ENCODE results near the gene SYNE3. TPM values are rescaled to one million over a fixed set of nuclear protein-coding genes. Genes with fewer than 3 reads are reported as not detected.

The SYNE3 gene
- total RNA-seq, 1 donor from 2014 or later = 13.6 TPM

DNA sequence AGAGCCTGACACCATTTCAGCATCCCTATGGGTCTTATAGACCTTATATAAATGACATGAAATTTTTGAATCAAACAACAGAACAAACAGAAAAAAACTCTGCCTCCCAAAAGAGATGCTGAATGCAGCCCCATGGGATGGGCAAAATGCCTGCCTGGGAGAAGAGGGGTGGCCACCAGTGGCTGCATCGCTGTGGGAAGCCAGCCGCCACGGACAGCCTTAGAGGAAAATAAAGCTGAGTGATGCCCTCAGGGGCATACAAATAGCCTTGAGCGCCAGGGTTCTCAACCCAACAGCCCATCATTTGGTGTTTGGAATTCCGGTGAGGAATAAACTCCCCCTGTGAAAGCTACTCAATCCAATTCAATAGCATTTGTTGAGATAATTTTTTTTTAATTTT, 22.9 kb downstream of the SYNE3 start:
- DNase-seq (ENCODE audit: low spot score) (no peak), ATAC-seq (no peak)

GRCh38 chr14:95491936-95492608, 24.4 kb downstream of the SYNE3 start:
- ATAC-seq (no peak), DNase-seq (ENCODE audit: low spot score) (no peak)

- ATAC-seq = no peak
- no peak for DNase-seq (ENCODE audit: low spot score)
These were observed 25.6 kb downstream of the SYNE3 start for GRCh38 chr14:95490727-95491451.

- DNase-seq (ENCODE audit: low spot score) = no peak
These were observed 26.3 kb downstream of the SYNE3 start for GRCh38 chr14:95490138-95490509.

GRCh38 chr14:95489214-95490137, 27.0 kb downstream of the SYNE3 start:
- ATAC-seq = peak; percentile 80
- peak; percentile 68 for DNase-seq (ENCODE audit: low spot score)

More at GRCh38 chr14:95490138-95490509, 26.3 kb downstream of the SYNE3 start:
- ATAC-seq = no peak

GRCh38 chr14:95488376-95489213, 27.9 kb downstream of the SYNE3 start:
- ATAC-seq (peak; percentile 78), DNase-seq (ENCODE audit: low spot score) (peak; percentile 74)

- DNase-seq (ENCODE audit: low spot score) = no peak
- no peak for ATAC-seq
These were observed 28.8 kb downstream of the SYNE3 start for GRCh38 chr14:95487669-95488084.

GRCh38 chr14:95486875-95487668, 29.4 kb downstream of the SYNE3 start:
- no peak for ATAC-seq
- DNase-seq (ENCODE audit: low spot score) = no peak

DNA sequence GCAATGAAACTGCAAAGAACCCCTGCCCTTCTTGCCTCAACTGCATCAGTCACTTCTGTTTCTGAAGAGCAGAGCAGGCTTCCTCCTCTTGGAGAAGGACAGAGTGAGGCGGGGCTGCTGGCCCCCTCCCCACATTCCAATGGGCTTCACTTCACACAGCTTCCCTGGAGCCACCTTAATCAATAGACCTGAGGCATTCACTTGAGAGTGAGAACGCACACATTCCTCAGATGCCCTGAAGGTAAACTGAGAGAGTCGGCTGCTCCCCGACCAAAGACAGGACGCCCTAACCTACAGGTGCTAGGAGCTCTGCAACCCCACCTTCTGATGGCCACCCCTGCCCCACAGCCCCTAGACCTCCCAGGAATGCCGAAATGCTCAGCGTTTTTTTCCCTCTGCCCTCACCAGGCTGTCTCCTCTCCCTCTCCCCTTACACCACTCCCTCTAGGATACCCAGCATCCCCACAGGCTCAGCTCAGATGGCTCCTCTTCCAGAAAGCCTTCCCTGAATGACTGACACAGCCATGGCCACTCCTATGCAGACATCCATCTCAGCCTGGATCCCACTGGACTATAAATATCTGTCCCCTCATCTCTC, 31.1 kb downstream of the SYNE3 start:
- no peak for DNase-seq (ENCODE audit: low spot score)
- no peak for ATAC-seq

GRCh38 chr14:95484296-95484695, 32.2 kb downstream of the SYNE3 start:
- ATAC-seq (peak; percentile 66), DNase-seq (ENCODE audit: low spot score) (peak; percentile 73)

DNA sequence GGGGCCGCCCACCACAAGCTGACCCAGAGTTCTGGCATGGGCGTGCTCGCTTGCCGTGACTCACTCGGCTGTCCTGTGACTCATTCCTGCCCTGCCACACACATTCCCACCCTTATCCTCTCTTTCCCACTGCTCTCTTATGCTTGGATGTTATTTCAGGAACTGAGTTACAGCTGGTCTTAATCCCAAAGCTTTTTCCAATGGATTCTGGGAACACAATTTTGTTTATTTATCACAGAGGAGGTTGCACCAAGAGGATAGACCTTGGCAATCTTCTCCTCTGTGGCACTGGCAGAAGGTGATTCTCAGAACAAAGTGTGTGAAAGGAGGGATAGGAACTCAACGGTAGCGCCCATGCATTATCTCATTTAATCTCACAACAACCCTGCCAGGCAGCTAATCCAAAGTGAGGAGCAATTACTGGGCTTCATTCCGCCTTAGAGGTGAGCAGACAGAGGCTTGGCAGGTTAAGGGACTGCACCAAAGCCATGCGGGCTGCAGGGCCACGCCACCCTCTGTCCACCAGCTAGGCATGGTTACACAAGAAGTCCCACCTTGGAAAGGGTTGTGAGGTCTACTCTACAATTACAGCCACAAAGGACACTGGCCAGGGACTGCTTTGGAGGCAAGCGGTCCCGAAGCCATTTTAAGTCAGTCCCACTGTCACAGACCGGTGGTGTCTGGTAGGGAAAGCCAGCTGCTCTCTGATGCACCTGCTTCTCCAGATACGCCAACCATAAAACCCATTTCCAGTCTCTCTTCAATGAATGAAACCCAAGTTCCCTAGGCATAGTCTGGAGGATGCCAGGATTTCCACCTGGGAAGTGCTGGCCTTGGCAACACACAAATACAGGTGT, 32.9 kb downstream of the SYNE3 start:
- DNase-seq (ENCODE audit: low spot score) (no peak), ATAC-seq (peak; percentile 5)

GRCh38 chr14:95482627-95483308, 33.7 kb downstream of the SYNE3 start:
- DNase-seq (ENCODE audit: low spot score) (no peak), ATAC-seq (no peak)

- ATAC-seq = no peak
- no peak for DNase-seq (ENCODE audit: low spot score)
These were observed 34.9 kb downstream of the SYNE3 start for GRCh38 chr14:95481391-95482022.

- DNase-seq (ENCODE audit: low spot score) (no peak), ATAC-seq (no peak)
These were observed 35.6 kb downstream of the SYNE3 start for GRCh38 chr14:95480887-95481226.

DNA sequence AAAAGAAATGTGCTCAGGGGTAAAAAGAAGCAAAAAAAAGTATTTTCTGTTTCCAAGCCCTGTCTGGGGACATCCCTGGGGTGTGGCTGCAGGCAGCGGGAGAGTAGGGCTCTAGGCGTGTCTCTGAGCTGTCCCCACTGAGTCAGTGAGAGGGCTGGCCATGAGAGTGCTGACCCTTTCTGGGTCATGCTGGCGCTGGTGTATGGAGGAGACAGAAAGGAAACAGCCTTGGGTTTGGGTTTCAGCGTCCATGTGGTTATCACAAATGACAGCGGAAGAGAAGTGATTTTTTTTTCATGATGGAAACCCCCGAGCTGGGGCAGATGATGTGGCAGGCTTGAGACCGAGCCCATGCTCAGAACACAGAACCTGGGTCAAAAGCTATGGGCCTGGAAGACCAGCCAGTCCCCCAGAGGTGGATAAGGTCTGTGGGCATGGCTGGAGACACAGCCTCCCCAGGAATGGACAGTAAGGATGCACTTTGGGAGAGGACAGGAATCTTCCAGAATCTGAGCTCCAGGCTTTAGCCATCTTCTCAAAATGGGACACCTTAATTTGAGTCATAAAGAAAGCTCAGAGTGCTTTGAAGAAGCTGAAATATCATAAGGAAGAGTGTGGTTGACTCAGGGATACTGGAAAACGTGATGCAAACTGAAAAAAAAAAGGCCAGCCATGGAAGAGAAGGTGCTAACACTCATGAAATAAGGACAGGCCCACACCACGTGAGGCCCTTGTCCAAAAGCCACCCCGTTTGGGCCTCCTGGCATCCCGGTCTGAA, 36.2 kb downstream of the SYNE3 start:
- ATAC-seq (peak; percentile 31), DNase-seq (ENCODE audit: low spot score) (no peak)

- DNase-seq (ENCODE audit: low spot score) (no peak), ATAC-seq (peak; percentile 51)
These were observed 37.0 kb downstream of the SYNE3 start for GRCh38 chr14:95479494-95479893.

- ATAC-seq = no peak
- no peak for DNase-seq (ENCODE audit: low spot score)
These were observed 37.6 kb downstream of the SYNE3 start for GRCh38 chr14:95478818-95479217.
